ENCODE data around the gene STXBP4. TPM values are rescaled to one million over a fixed set of nuclear protein-coding genes. Genes with fewer than 3 reads are reported as not detected.

Gene STXBP4
- total and polyA plus RNA-seq, 8 donors: 0.68 to 65.3 (median 6.0) TPM

- DNase-seq: no peak
- intact Hi-C loops (cut with DNase I; ENCODE audit: low total_unique reads): no loop called here
- no peak overlapping the region for H3K4me3 ChIP-seq
- H3K9me3 ChIP-seq: peaks cover 0 to 12% (median 3%) of the 10 kb centered on the region in 4 donors
- WGBS, 5 donors: 84 to 95% (median 93%) methylated on average over 3 of the region's 3 CpGs
- H3K27ac ChIP-seq: no peak overlapping the region
- TF ChIP-seq EP300 (IDR thresholded peaks at IDR 0.05) (no peak), POLR2AphosphoS5 (IDR thresholded peaks at IDR 0.05) (no peak), POLR2A (IDR thresholded peaks at IDR 0.05) (no peak)
- TF ChIP-seq, protein P1, sequence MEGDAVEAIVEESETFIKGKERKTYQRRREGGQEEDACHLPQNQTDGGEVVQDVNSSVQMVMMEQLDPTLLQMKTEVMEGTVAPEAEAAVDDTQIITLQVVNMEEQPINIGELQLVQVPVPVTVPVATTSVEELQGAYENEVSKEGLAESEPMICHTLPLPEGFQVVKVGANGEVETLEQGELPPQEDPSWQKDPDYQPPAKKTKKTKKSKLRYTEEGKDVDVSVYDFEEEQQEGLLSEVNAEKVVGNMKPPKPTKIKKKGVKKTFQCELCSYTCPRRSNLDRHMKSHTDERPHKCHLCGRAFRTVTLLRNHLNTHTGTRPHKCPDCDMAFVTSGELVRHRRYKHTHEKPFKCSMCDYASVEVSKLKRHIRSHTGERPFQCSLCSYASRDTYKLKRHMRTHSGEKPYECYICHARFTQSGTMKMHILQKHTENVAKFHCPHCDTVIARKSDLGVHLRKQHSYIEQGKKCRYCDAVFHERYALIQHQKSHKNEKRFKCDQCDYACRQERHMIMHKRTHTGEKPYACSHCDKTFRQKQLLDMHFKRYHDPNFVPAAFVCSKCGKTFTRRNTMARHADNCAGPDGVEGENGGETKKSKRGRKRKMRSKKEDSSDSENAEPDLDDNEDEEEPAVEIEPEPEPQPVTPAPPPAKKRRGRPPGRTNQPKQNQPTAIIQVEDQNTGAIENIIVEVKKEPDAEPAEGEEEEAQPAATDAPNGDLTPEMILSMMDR (IDR thresholded peaks at IDR 0.05): no peak
- no peaks in the 10 kb centered on the region for H3K27me3 ChIP-seq
- peaks cover 0 to 25% (median 18%) of the 10 kb centered on the region in 4 donors for H3K4me1 ChIP-seq
- peaks cover 0 to 5% (median 0%) of the 10 kb centered on the region in 4 donors for H3K36me3 ChIP-seq
Observed at GRCh38 chr17:54976316-54976715, 7.8 kb downstream of the STXBP4 start.

- TF ChIP-seq, protein P1 (IDR thresholded peaks at IDR 0.05): no peak
- no peak for TF ChIP-seq POLR2AphosphoS5 (IDR thresholded peaks at IDR 0.05)
- no peak for TF ChIP-seq EP300 (IDR thresholded peaks at IDR 0.05)
- TF ChIP-seq POLR2A (IDR thresholded peaks at IDR 0.05): no peak
- 90 to 96% (median 94%) methylated on average over 2 of the region's 2 CpGs for WGBS, 5 donors
Observed at GRCh38 chr17:54977744-54978143, 9.2 kb downstream of the STXBP4 start.

DNA sequence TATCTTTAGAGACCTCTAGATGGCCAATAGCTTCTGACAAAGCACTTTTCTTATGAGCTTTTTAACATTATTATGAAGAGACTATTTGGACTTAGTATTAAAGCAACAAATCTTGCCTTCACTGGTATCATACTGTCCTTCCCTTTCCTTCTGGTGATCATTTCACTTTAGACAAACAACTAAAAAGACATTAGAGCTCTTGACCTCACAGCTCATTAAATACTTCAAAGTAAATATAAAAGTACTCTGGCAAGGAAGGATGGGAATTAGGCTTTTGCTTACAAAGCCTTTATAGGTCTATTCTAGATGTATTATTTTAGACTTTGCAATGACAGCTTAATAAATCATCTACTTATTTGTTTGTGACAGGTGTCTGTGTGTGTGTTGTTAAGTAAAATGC is 11.1 kb downstream of the STXBP4 start:
- TF ChIP-seq POLR2AphosphoS5 (IDR thresholded peaks at IDR 0.05): no peak
- TF ChIP-seq, protein P1 (IDR thresholded peaks at IDR 0.05): no peak
- no peak for TF ChIP-seq EP300 (IDR thresholded peaks at IDR 0.05)
- TF ChIP-seq POLR2A (IDR thresholded peaks at IDR 0.05): no peak
- DNase-seq: no peak
- Histone ChIP-seq H3K27ac (no peak overlapping the region), H3K27me3 (no peaks in the 10 kb centered on the region), H3K4me1 (peaks cover 0 to 15% (median 1%) of the 10 kb centered on the region in 4 donors), H3K36me3 (peaks cover 0 to 5% (median 0%) of the 10 kb centered on the region in 4 donors), H3K9me3 (peaks cover 0 to 12% (median 3%) of the 10 kb centered on the region in 4 donors), H3K4me3 (no peak overlapping the region)
- intact Hi-C loops (cut with DNase I; ENCODE audit: low total_unique reads): no loop called here

More at GRCh38 chr17:54977744-54978143, 9.2 kb downstream of the STXBP4 start:
- Histone ChIP-seq H3K27me3 (no peaks in the 10 kb centered on the region), H3K36me3 (peaks cover 0 to 5% (median 0%) of the 10 kb centered on the region in 4 donors), H3K9me3 (peaks cover 0 to 12% (median 3%) of the 10 kb centered on the region in 4 donors), H3K27ac (no peak overlapping the region), H3K4me1 (peaks cover 0 to 23% (median 13%) of the 10 kb centered on the region in 4 donors), H3K4me3 (no peak overlapping the region)
- intact Hi-C loops (cut with DNase I; ENCODE audit: low total_unique reads): no loop called here
- no peak for DNase-seq

DNA sequence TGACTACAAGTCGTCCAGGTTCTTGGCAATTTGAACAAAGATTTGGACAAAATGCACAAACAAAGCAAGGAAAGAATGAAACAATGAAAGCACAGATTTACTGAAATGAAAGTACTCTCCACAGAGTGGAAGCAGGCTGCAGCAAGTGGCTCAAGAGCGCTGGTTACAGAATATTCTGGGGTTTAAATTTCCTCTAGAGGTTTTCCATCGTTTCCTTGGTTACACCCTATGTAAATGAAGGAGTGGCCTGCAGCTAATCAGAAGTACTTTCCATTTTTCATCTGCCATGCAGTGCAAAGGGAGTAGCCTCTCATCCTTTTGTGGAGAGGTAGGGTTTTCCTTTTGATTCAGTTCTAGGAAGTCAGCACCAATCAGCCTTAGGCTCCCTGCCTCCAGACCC is 11.8 kb downstream of the STXBP4 start:
- Histone ChIP-seq H3K4me1 (peaks cover 0 to 12% (median 0%) of the 10 kb centered on the region in 4 donors), H3K27ac (no peak overlapping the region), H3K36me3 (peaks cover 0 to 5% (median 0%) of the 10 kb centered on the region in 4 donors), H3K4me3 (no peak overlapping the region), H3K27me3 (no peaks in the 10 kb centered on the region), H3K9me3 (peaks cover 0 to 12% (median 3%) of the 10 kb centered on the region in 4 donors)
- intact Hi-C loops (cut with DNase I; ENCODE audit: low total_unique reads): no loop called here
- TF ChIP-seq, protein P1 (IDR thresholded peaks at IDR 0.05): no peak
- no peak for TF ChIP-seq POLR2AphosphoS5 (IDR thresholded peaks at IDR 0.05)
- no peak for TF ChIP-seq POLR2A (IDR thresholded peaks at IDR 0.05)
- no peak for TF ChIP-seq EP300 (IDR thresholded peaks at IDR 0.05)
- 57 to 96% (median 69%) methylated on average over 3 of the region's 3 CpGs for WGBS, 5 donors
- DNase-seq: no peak
